GM19455 (cell line): Measurements from ENCODE around the gene BCLAF3.
A peak's percentile ranks its signal among the peaks of the same experiment; 100 is the strongest.

ENCODE experiments used
- ATAC-seq: cut with Tn5 transposase; IDR thresholded peaks from one replicate; pipeline ENCODE4 v1.9.1; 2021; ENCODE audit not compliant: unreplicated experiment

BCLAF3 gene

DNA sequence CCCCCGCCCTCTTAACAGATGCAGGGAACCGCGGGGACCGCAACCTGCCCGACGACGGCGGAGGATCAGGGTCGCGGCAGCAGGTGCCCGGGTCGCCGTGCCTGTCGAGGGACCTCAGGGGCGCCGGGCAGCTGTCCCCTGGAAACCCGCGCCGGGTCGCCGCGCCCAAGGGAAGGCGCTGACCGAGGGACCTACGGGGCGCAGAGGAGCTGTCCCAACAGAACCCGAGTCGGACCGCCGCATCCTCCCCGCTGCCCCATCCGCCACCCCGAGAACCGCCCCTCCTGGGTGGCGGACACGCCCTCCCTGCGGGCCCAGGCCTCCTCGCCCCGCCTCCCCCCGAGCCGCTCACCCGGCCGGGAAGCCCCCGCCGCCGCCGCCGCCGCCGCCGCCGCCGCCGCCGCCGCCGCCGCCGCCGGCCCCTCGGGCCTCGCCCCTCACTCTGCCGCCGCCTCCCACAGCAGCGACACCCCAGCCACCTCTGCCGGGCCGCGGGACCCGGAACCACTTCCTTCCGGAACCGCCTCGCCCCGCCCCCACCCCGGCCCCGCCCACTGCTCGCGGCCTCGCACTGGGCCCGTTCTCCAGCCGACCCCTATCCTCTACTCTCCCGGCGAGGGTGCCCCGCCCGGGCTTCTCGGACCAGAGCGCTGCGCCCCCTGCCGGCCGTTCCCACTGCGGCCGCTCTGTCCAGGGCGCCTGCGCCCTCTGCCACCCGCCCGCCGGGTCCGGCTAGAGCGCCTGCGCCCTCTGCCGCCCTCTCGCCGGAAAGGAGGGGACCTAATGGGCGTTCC, at the start of gene BCLAF3:
BCLAF3 (minus strand) TSS at position 506 of the 794 bp plus-strand sequence. CDS start 20,797 bp downstream, outside the sequence.
- ATAC-seq, result peak; percentile 91

DNA sequence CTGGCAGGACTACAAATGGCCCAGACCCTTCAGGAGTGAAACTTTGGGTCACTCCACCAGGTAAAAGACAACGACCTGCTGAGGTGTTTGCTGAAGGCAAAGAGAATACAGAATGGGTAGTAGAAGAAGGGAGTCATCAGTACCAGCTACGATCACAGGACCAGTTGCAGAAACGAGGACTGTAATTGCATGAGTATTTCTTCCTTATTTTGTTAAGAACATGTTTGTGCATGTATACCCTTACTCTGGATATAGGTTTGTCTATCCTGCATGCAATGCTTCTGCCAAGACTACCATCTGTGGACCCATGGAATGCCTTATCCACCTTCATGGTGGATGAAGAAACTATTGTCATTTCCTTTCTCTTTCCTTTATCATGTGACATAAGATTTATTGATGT, 48.1 kb upstream of the BCLAF3 start:
- no peak for ATAC-seq

DNA sequence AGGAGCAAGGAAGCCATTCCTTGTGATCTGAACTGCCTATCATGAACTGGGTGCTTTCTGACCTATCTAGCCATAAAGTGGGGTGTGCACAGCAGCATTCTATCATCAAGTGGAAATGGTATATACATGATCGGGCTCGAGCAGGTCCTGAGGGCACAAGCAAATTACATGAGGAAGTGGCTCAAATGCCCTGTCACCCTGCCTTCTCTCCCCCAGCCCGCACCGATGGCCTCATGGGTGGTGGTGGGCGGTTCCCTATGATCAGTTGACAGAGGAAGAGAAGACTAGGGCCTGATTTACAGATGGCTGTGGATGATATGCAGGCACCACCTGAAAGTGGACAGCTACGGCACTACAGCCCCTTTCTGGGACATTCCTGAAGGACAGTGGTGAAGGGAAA, 46.3 kb upstream of the BCLAF3 start:
- ATAC-seq, result no peak

DNA sequence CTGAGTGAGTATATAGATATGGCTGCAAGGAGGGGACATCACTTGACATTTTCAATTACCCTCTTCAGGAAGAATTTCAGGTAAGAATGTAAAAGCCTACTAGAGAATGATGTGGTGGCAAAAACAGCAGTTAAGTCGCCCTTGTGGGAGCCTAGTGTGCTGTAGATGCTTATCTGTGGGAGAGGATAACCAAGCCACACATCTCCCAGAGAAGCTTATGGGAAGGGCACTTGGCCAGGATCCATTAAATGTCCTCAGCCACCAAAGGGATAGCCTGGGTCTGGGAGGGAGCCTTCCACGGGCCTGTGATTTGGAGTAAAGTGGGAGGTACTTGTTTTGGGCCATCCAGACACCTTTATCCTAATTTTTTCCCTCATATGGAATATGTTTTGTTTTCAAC, 41.3 kb upstream of the BCLAF3 start:
- ATAC-seq, result no peak

DNA sequence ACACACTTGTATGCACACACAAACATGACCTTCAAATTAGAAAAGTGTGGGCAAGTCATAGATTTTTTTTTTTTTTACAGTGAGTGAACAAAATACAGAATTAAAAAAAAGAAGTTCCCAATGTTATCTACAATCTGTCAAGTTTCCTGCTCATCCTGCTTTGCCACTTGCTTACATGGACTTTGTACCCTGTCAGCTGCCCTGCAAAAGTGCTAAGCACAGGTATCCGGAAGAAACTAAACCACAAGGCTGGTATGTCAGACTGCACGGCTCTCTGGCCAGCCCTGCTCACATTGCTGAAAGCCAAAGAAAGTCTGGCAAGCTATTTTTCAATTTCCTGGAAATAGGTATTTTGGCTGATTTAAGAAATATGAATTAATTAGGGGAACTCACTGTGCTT, 38.9 kb upstream of the BCLAF3 start:
- no peak for ATAC-seq

DNA sequence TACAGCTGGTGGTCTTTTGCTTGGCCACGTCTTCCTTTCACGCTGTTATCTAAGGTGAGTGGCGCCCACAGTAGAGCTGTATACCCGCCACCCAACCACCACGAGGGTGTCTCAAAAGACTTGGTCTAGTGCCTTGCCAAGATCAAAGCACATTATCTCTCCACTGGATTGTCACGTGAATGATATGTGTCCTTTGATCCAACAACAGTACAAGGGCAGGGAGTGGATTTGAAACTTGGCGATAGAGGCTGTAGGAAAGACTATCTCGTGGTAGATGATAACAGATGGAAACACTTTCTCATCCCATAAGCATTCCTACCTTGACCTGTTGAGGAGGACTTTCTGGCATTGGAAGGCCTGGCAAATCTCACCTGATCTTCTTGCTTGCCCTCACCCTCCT, 37.7 kb upstream of the BCLAF3 start:
- ATAC-seq, result no peak

DNA sequence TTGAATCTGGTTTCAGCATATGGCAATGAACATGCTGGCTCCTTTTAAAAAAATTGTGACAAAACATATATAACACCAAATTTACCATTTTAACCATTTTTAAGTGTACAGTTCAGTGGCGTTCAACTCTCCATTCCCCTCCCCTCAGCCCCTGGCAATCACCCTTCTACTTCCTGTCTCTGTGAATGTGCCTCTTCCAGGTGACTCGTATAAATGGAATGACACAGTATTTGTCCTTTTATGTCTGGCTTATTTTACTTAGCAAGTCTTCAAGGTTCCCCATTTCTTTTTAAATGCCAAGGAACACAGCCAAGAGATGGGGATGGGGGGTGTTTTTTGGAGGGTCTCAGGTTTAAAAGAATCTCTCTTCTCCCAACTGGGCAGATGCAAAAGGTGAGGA, 35.4 kb upstream of the BCLAF3 start:
- ATAC-seq, result no peak

DNA sequence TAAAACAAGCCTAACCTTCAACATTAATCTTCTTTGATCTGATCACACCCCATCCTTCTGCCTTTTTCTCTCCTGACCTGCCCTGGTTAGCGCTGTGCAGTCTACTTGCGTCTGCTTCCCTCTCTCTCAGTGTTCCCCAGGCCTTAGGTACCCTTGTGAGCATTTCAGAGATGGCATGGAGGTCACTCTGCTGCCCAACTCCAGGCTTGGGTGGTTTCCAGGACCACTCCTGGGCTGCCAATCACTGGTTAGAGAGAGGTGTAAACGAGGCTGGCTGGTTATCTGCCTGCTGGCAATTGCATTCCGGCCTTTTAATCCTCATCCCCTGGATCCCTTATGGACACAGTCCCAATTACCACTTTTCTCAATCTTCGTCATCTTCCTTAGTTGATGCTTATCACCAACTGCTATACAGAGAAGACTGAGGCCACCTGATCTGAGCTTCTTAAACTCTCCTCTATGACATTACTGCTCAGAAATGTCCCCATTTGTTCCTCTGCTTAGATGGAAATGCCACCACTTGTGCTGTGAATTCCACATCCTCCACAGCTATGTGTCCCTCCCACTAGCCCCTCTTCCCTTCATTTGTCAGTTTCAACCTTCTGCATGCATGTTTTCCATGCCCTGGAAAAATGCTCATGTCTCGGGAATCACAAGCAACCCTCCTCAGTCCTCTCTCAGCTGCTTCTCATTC, 29.0 kb upstream of the BCLAF3 start:
- no peak for ATAC-seq

DNA sequence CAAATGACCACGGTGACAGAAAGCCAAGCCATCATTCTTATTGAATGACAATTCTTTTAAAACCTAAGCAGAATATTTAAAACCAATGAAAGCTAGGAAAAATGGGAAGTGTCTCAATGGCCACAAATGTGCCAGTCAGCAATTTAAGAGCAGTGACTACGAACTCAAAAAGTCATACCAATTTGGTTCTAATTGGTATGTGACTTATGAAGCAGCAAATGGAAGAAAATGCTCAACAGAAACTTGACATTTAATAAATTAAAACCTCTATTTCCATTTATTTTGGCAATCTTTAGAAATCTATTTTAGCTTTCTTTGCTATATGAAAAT, 25.7 kb upstream of the BCLAF3 start:
- ATAC-seq, result no peak

DNA sequence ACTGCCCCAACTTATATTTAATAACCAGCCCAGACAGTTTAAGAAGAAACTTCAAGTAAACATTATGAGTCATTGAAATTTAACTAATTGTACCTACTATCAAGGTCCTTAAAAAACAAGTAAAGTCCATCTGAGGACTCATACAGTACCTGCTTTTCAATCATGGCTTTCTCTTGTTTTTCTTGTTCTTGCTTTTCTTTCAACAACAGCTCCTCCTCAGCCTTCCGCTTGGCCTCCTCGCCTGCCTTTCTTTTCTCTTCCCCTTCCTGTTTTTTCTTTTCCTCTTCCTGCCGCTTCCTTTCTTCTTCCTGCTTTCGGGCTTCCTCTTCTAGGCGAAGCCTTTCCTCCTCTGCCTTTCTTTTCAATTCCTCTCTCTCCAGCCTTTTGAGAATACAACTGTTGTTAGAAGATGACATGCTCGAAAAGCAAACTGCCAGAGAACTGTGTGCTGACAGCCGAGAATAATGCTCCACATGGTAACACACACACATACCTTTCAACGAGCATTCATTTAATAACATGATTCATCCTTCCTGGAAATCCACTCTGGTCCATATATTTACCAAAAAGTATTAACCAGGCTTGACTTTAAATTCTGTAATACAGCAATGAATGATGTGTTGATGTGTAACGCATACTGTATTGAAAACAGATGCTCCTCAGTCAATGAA, 25.2 kb upstream of the BCLAF3 start:
- no peak for ATAC-seq

DNA sequence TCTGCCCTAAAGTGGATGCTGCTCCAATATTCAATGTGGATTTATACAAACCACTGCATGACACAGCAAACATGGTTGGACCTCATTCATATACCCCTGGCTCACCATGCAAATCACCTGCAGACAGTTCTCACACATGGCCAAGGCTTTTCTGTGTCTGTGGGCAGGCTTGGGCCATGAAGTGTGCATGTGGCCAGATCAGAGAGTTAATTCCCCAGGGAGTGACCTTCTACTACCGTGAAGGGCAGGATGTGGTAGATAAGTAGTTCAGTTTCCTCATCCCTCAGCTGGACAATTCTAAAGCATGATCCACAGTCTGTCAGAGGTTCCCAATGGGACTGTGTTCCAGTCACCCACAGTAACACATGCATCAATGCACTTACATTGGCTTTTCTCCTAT, 24.6 kb upstream of the BCLAF3 start:
- no peak for ATAC-seq

DNA sequence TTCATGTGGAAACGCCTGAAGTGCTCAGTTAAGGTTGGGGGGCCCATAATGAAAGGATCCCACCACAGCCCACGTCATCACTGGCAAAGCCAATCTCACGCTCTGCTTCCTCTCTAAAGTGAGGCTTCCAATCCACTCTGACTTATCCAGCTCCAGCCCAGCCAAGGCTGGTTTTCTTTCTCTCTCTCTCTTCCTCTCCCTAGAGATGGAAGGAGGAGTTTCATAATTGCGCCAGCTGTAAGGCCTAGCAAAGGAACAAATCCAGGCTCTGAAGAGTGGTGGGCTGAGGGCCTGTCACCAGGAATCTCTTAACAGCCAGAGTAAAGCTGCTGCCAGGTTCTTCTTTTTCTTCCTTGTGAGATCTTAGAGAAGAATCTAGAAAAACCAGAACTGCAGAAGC, 20.7 kb upstream of the BCLAF3 start:
- no peak for ATAC-seq

DNA sequence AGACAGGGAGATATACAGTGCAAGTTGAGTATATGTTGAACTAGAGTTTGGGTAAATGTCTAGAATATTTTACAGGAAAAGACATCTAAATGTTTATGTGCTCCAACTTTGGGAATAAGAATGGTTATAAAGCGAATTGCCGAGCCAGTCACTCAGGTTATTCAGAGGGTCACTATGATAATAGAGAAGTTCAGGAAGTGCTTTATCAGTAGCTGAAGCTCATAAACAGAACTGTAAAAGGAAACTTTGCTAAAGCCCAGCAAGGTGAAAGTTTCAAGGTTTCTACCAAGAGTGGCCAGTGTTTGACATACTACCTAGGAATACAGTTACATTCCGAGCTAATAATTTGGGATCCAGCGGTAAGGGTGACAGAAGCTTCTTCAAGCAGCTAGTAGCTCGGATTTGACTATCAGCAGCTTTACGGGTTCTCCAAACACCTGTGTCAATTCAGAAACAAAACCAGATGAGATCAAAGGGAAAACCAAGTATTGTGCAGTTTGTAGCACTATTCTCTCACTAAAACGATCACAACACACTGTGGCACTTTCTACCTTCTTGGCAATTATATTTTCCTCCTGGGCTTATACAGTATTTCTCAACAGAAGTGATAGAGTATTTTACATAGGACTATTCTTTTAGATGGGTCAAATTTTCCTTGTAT, 17.2 kb upstream of the BCLAF3 start:
- ATAC-seq, result no peak

DNA sequence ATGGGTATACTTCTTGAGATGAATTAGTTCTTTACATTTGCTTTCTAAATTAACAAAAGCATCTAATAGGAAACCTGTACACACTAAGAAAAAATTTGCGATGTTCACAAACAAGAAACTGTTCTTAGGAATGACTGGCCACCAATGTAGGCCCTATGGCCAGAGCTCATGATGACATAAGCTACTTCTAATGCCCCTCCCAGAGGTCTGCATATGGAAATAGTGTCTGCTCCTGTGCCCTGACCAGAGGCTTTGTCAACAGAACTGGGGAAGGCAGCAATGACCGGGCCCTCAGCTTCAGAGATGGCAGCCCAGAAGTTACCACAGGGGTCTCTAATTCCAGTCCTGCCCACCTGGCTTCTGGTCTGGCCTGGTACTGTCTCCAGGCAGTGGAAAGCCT, 15.0 kb upstream of the BCLAF3 start:
- no peak for ATAC-seq

DNA sequence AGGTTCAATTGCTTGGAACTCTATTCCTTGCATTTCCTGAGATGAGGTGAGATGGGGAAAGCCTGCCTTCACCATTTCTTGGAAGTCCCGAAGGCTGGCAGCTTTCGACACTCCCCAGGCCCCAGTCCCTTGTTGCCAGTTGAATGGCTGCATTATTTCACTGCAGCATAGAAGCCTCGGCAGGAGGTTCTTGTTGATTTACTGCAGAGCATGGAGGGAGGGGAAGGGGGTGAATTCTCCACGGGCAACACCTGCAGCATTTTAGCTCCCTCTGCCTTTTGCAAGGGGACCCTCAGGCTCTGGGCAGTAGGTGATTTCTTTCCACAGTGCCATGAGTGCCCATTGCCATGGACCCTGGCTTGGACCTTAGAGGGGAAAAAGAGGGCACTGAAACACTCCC, 10.7 kb upstream of the BCLAF3 start:
- ATAC-seq, result no peak

DNA sequence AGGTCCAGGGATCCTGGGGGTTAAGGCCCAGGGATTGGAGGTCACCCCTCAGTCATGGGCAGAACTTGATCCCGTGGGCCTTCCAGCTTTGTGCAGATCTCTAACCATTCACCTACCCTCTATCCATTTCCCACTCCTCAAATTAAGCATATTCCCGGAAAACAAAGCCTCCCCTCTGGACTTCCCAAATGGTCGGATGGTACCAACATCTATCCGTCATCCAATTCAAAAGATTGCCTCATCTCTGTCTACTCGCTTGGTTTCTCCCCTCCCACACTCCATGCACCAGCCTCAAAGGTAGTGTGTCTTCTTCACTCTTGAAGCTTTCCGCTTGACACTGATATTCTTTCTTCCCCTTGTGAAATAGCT, 473 bp upstream of the BCLAF3 start:
- ATAC-seq, result no peak

DNA sequence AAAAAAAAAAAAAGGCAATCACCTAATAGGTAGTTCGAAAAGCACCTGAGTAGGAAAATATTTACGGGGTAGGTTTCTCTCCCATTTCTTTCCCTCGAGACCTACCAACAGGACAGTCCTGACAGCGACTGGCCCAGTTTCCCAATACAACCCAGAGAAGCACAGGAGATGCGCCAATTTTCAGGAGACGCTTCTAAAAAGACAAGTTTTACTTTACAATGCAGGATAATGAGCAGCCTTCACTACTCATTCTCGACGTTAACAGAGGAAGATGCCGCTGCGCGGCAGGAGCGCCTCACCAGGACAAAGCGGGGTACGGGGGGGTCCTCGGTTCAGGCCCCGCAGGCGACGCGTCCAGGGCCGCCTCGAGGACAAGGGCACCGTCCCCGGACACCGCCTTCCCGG, 708 bp downstream of the BCLAF3 start:
- peak; percentile 34 for ATAC-seq

DNA sequence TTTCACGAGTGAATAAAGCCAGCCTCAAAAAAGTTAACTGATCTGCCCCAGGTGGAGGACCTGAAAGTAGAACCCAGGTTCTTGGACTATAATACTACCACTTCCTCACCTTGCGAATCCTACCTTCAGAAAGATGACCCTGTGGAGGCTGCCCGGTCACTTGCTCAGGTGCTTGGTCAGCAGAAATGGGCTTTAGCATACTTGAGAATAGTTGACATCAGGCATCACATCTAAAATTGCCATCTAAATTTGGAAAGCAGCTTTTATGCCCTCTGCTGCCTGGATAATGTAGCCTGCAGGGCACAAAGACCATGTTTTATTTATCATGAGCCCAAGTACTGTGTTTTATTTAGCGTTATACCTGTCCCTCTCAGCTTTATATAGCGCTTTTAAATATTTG, 3.0 kb downstream of the BCLAF3 start:
- no peak for ATAC-seq

DNA sequence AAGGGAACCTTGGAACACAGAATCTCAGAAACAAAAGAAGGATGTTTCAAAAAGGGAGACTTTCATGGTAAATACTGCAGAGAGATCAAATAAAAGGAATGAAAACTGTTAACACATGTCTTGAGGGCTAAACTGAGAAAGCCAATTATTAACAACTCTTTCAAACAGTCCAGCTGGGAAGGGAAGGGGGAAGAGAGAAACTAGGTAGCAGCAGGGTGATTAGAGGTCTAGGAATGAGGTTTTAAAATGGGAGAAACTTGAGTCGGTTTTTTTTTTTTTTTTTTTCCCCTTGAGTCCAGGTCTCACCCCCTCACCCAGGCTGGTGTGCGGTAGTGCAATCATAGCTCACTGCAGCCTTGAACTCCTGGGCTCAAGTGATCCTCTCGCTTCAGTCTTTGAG, 4.3 kb downstream of the BCLAF3 start:
- ATAC-seq, result no peak

DNA sequence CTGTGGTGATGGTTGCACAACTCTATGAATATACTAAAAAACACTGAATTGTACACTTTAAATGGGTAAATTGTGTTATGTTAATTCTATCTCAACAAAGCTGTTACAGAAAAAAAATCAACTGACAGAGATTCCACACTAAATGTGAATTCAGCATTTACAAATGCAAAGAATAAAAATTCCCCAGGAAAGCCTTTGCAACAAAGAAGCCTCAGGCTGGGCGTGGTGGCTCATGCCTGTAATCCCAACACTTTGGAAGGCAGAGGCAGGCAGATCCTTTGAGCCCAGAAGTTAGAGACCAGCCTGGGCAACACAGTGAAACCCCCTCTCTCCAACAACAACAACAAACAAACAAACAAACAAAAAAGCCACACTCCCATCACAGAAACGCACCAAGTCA, 8.9 kb downstream of the BCLAF3 start:
- no peak for ATAC-seq

DNA sequence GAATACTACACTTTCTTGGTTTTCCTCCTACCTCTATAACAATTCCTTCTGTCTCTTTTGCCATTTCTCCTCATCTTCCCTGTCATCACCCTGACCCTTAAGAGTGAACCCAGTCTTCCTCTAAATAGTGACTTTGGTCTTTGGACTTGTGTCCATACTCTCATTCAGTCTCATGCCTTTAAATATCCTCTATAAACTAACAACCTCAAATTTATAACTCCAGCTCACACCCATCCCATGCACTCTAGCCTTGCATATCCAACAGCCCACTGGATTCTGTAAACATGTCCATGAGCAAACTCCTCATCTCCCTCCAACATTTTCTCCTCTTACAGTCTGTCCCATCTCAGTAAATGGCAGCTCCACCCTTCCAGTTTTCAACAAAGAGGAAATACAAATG, 15.0 kb downstream of the BCLAF3 start:
- ATAC-seq, result no peak

DNA sequence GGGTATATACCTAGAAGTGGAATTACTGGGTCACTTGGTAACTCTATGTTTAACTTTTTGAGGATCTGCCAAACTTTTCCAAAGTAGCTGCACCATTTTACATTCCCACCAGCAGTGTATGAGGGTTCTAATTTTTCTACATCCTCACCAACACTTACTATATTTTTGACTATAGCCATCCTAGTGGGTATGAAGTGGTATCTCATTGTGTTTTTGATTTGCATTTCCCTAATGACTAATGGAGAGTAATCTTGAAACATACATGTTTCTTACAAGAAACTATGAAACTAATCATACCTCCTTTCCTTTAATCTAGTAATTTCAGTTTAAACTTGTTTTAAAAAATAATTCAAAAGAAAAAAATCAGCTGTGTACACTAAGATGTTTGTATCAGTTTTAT, 17.9 kb downstream of the BCLAF3 start:
- ATAC-seq, result no peak
